Gastrocnemius medialis (tissue), 4 donors: ENCODE measurements around the gene GPATCH8. TPM values are rescaled to one million over a fixed set of nuclear protein-coding genes. Genes with fewer than 3 reads are reported as not detected.
A peak's percentile ranks its signal among the peaks of the same experiment; 100 is the strongest.

Experiments
- ATAC-seq, 2 donors: fragments of 150-250 bp; one replicate each; pipeline ENCODE4 v1.9.1; 2016
- DNase-seq, 2 donors: peaks; one replicate each; pipeline ENCODE4 v3.0.0-alpha.2; 2019
- H3K27ac ChIP-seq, 4 donors: fragments of 200-600 bp; sonication (generic); 1 replicate in 1 of 4; 2 replicates in 3 of 4; pipeline ENCODE4 v1.5.1; 2016 to 2018; ENCODE audit warnings: mild to moderate bottlenecking in 2 of 4, moderate library complexity in 1 of 4
- H3K27me3 ChIP-seq, 3 donors: fragments of 200-600 bp; sonication (generic) in 2 of 3; 1 replicate in 1 of 3; 2 replicates in 2 of 3; pipeline versions ENCODE4 v1.5.1 to v1.6.0; 2016 to 2019; ENCODE audit warnings: mild to moderate bottlenecking in 1 of 3, moderate library complexity in 1 of 3
- H3K36me3 ChIP-seq, 2 donors: fragments of 200-600 bp; sonication (generic) in 1 of 2; one replicate each; pipeline ENCODE4 v1.5.1; 2017 to 2018
- H3K4me1 ChIP-seq, 2 donors: fragments of 200-600 bp; sonication (generic) in 1 of 2; one replicate each; pipeline ENCODE4 v1.5.1; 2016 to 2017; ENCODE audit warnings: mild to moderate bottlenecking in 2 of 2
- H3K4me3 ChIP-seq, 4 donors: fragments of 200-600 bp; sonication (generic) in 3 of 4; 1 replicate in 1 of 4; 2 replicates in 3 of 4; pipeline ENCODE4 v1.5.1; 2016 to 2019; ENCODE audit warnings: mild to moderate bottlenecking in 2 of 4
- H3K9me3 ChIP-seq, 3 donors: fragments of 200-600 bp; sonication (generic) in 2 of 3; 1 replicate in 1 of 3; 2 replicates in 2 of 3; pipeline ENCODE4 v1.5.1; 2016 to 2019
- POLR2A ChIP-seq, 2 donors: fragments of 450-650 bp; IDR thresholded peaks; one replicate each; pipeline ENCODE4 v1.6.1; 2017; ENCODE audit warnings: antibody characterized with exemption in 2 of 2, mild to moderate bottlenecking in 2 of 2, moderate library complexity in 2 of 2
- in situ Hi-C, 4 donors: fragments of 200-750 bp; cut with MboI; loops; one replicate each; pipeline versions ENCODE4 v1.15.0 to v1.8.0; 2017; ENCODE audit warnings: low sequenced_read_pairs in 4 of 4
- intact Hi-C: fragments of 100-400 bp; cut with DNase I; formaldehyde crosslinking; loops from one replicate; pipeline ENCODE4 v1.15.1; 2023; ENCODE audit warnings: low total_unique reads
- total RNA-seq, 4 donors: library from RNA; depleted of rRNA; stranded (reverse); fragments of >200 nt; gene quantifications; one replicate each; pipeline versions ENCODE4 v1.1.0 to v1.2.3, GENCODE V29; 2016
- TF ChIP-seq, protein P1 (sequence below), 5 experiments: fragments of 450-650 bp in 3 of 5; fragments of 200-600 bp in 2 of 5; sonication (generic) in 2 of 5; IDR thresholded peaks in 4 of 5; conservative IDR thresholded peaks in 1 of 5; 1 replicate in 4 of 5; 2 replicates in 1 of 5; pipeline ENCODE4 v1.5.1; 2016 to 2019; ENCODE audit warnings: antibody characterized with exemption in 5 of 5, mild to moderate bottlenecking in 3 of 5, moderate library complexity in 3 of 5

The GPATCH8 gene
- total RNA-seq, 4 donors from 2014 or later, result 39.9 to 75.1 (median 50.8) TPM

DNA sequence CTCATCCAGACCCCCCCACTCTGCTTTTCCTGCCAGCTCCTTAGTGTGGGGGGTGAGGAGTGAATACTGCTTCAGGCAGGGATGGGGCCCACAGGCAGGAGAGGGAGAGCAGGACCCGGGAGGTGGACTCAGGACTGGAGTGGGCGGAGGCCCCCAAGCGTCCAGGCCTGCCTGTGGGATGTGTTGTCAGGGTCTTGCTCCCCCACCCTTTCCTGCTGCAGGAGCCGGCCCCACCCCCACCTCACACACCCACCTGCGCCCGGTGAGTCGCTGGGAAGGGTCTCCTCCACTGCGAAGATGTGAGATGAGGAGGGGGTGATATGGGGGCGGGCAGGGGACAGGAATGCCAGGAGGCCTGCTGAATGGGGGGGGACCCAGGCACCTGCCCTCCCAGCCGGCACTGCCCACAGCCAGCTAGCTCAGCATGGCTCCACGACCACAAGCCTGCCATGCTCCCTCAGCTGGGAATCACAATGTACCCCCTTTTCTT, 140.7 kb downstream of the GPATCH8 start:
- Histone ChIP-seq H3K27ac (no peak overlapping the region), H3K9me3 (no peaks in the 10 kb centered on the region), H3K27me3 (peaks cover 5 to 17% (median 15%) of the 10 kb centered on the region in 3 donors), H3K4me1 (peaks cover 4 to 12% of the 10 kb centered on the region in 2 donors), H3K36me3 (no peaks in the 10 kb centered on the region), H3K4me3 (peak overlapping the region in 3 of 4 donors; percentile 59 to 79 (median 62))
- DNase-seq, result no peak
- TF ChIP-seq POLR2A (IDR thresholded peaks at IDR 0.05), result no peak
- TF ChIP-seq, protein P1, sequence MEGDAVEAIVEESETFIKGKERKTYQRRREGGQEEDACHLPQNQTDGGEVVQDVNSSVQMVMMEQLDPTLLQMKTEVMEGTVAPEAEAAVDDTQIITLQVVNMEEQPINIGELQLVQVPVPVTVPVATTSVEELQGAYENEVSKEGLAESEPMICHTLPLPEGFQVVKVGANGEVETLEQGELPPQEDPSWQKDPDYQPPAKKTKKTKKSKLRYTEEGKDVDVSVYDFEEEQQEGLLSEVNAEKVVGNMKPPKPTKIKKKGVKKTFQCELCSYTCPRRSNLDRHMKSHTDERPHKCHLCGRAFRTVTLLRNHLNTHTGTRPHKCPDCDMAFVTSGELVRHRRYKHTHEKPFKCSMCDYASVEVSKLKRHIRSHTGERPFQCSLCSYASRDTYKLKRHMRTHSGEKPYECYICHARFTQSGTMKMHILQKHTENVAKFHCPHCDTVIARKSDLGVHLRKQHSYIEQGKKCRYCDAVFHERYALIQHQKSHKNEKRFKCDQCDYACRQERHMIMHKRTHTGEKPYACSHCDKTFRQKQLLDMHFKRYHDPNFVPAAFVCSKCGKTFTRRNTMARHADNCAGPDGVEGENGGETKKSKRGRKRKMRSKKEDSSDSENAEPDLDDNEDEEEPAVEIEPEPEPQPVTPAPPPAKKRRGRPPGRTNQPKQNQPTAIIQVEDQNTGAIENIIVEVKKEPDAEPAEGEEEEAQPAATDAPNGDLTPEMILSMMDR (IDR thresholded peaks at IDR 0.05 in 4 of 5, conservative IDR thresholded peaks at IDR 0.05 in 1 of 5), result no peak
- no peak for ATAC-seq
- in situ Hi-C loops (no loop called here), intact Hi-C loops (no loop called here)

DNA sequence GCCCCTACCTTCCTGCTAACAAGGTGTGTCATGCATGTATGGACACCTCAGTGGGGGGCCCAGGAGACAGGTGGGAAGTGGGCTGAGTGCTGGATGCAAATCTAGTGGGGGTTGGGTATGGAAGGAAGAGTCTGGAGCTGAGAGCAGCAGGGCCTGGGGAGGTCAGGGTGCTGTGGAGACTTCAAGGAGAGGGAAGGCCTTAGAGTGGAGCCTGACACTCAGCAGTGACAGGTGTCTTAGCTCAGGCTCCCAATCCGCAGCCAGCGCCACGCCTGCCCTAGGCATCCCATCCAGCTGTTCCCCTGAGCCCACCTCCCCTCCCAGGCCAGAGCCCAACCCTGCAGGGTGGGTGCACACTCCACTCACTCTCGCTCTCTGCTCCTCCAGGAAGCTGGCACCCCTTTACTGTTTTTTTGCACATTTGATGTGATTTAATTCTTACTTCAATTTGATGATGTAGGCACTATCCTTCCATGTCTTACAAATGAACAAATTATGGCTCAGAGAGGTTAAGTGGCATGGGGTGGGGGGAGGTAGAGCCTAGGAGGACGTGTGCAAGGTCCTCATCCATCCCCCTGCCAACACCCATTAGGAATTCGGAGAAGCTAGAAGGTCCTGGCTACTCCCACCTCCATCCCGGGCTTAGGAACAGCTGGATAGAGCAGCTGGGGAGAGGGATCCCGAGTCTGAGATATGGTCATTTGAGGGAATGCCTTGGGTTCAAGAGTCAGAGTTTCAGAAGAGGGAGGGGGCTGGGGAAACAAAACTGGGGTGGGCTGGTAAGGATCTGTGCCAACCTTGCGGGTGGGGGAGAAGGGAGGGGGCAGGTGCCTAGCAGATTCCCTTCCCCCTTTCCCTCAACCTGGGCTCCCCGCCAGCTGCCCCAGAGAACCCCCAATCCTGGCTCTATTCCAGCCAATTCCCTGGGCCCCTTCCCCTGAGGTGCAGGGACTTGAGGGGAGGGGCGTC, 141.6 kb downstream of the GPATCH8 start:
- no peaks in the 10 kb centered on the region for H3K9me3 ChIP-seq
- ATAC-seq, result no peak
- no peak for DNase-seq
- no peak overlapping the region for H3K27ac ChIP-seq
- TF ChIP-seq POLR2A (IDR thresholded peaks at IDR 0.05), result no peak
- TF ChIP-seq, protein P1 (IDR thresholded peaks at IDR 0.05 in 4 of 5, conservative IDR thresholded peaks at IDR 0.05 in 1 of 5), result no peak
- intact Hi-C loops, result no loop called here
- H3K27me3 ChIP-seq, result peaks cover 5 to 17% (median 15%) of the 10 kb centered on the region in 3 donors
- in situ Hi-C loops, result no loop called here
- no peaks in the 10 kb centered on the region for H3K36me3 ChIP-seq
- H3K4me3 ChIP-seq, result no peak overlapping the region
- peaks cover 4 to 12% of the 10 kb centered on the region in 2 donors for H3K4me1 ChIP-seq

DNA sequence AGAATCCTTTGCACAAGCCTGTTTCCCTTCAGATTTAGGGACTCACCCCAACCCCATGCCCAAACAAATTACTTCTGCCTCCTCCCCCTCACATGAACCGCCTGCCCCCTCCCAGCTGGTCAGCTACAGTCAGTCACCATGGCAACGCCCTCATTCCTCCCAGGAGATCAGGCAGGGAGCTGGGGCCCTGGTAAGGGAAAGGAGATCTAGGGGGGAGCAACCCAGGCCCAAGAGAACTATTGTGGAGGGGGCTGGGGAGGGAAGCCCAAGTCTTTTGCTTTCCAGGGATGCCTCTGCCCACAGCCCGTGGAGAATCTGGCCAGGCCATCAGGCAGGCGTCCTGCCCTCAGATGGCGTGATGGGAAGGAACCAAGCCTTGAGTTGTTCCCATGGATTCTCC, 142.4 kb downstream of the GPATCH8 start:
- Histone ChIP-seq H3K9me3 (no peaks in the 10 kb centered on the region), H3K36me3 (no peaks in the 10 kb centered on the region), H3K4me3 (no peak overlapping the region), H3K27me3 (peaks cover 5 to 17% (median 15%) of the 10 kb centered on the region in 3 donors), H3K4me1 (peaks cover 4 to 12% of the 10 kb centered on the region in 2 donors), H3K27ac (no peak overlapping the region)
- TF ChIP-seq, protein P1 (IDR thresholded peaks at IDR 0.05 in 4 of 5, conservative IDR thresholded peaks at IDR 0.05 in 1 of 5), result no peak
- TF ChIP-seq POLR2A (IDR thresholded peaks at IDR 0.05), result no peak
- no peak for ATAC-seq
- intact Hi-C loops, result no loop called here
- no peak for DNase-seq
- in situ Hi-C loops, result no loop called here

DNA sequence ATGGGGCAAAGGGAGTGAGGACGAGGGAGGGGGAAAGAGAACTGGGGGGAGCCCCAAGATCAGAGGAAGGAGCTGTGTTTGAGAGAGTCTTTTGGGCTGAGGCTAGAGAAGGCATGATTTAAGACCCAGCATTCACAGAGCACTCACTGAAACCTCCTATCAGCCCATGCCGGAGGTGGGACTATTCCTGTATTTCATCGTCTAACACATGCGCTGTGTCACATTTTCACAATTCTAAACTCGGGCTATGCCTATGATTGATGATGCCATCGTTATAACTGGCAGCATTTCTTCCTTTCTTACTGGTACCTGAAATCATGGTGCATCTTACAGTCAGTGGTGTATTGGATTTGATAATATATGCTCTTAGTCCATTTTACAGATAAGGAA, 143.1 kb downstream of the GPATCH8 start:
- intact Hi-C loops, result no loop called here
- peaks cover 4 to 12% of the 10 kb centered on the region in 2 donors for H3K4me1 ChIP-seq
- no peaks in the 10 kb centered on the region for H3K9me3 ChIP-seq
- H3K27me3 ChIP-seq, result peaks cover 5 to 17% (median 12%) of the 10 kb centered on the region in 3 donors
- ATAC-seq (no peak), DNase-seq (no peak)
- in situ Hi-C loops, result no loop called here
- no peak overlapping the region for H3K4me3 ChIP-seq
- TF ChIP-seq, protein P1 (IDR thresholded peaks at IDR 0.05 in 4 of 5, conservative IDR thresholded peaks at IDR 0.05 in 1 of 5), result no peak
- no peak for TF ChIP-seq POLR2A (IDR thresholded peaks at IDR 0.05)
- no peaks in the 10 kb centered on the region for H3K36me3 ChIP-seq
- H3K27ac ChIP-seq, result no peak overlapping the region
